WERI-Rb-1 (cell line): ENCODE measurements around the gene TSPAN14.
A peak's percentile ranks its signal among the peaks of the same experiment; 100 is the strongest.

Source experiments
- DNase-seq: peaks from one replicate; pipeline ENCODE4 v3.0.0-alpha.2; 2020
- H3K27ac ChIP-seq: fragments of 250-450 bp; sonication (Bioruptor Pico); 2 replicates; pipeline ENCODE4 v1.5.1; 2020; ENCODE audit warnings: mild to moderate bottlenecking, moderate library complexity
- H3K27me3 ChIP-seq: fragments of 250-450 bp; sonication (Bioruptor Pico); 2 replicates; pipeline ENCODE4 v1.5.1; 2021; ENCODE audit warnings: mild to moderate bottlenecking, low read depth, moderate library complexity; ENCODE audit not compliant: insufficient read depth, severe bottlenecking
- H3K36me3 ChIP-seq: fragments of 250-450 bp; sonication (Bioruptor Pico); 2 replicates; pipeline ENCODE4 v1.5.1; 2020; ENCODE audit warnings: mild to moderate bottlenecking, moderate library complexity
- H3K4me3 ChIP-seq: 2 replicates; pipeline ENCODE4 v1.5.1; 2011; ENCODE audit warnings: low read depth, mild to moderate bottlenecking, control low read depth, low read length
- H3K9me3 ChIP-seq: fragments of 250-450 bp; sonication (Bioruptor Pico); 2 replicates; pipeline ENCODE4 v1.5.1; 2021; ENCODE audit warnings: mild to moderate bottlenecking, moderate library complexity; ENCODE audit not compliant: severe bottlenecking
- CTCF ChIP-seq: IDR thresholded peaks from 2 replicates; pipeline ENCODE4 v1.5.1; 2011; ENCODE audit warnings: low read depth, mild to moderate bottlenecking, control low read depth, inconsistent platforms, low read length

The TSPAN14 gene

GRCh38 chr10:80458263-80458625 lies 4.1 kb downstream of the TSPAN14 start:
- Histone ChIP-seq H3K4me3 (no peak overlapping the region), H3K9me3 (no peaks in the 10 kb centered on the region), H3K27ac (no peak overlapping the region), H3K27me3 (no peaks in the 10 kb centered on the region), H3K36me3 (peaks cover 16% of the 10 kb centered on the region)
- DNase-seq, result no peak
- no peak for TF ChIP-seq CTCF

- DNase-seq, result no peak
- Histone ChIP-seq H3K27me3 (no peaks in the 10 kb centered on the region), H3K9me3 (no peaks in the 10 kb centered on the region), H3K27ac (no peak overlapping the region), H3K4me3 (no peak overlapping the region), H3K36me3 (peaks cover 16% of the 10 kb centered on the region)
- no peak for TF ChIP-seq CTCF
These were observed 4.5 kb downstream of the TSPAN14 start for GRCh38 chr10:80458638-80459037.

GRCh38 chr10:80459047-80459865 lies 5.1 kb downstream of the TSPAN14 start:
- Histone ChIP-seq H3K27ac (no peak overlapping the region), H3K4me3 (no peak overlapping the region), H3K27me3 (no peaks in the 10 kb centered on the region), H3K36me3 (peaks cover 16% of the 10 kb centered on the region), H3K9me3 (no peaks in the 10 kb centered on the region)
- DNase-seq, result peak; percentile 20
- no peak for TF ChIP-seq CTCF

GRCh38 chr10:80460399-80461207 lies 6.5 kb downstream of the TSPAN14 start:
- Histone ChIP-seq H3K9me3 (no peaks in the 10 kb centered on the region), H3K27ac (no peak overlapping the region), H3K4me3 (no peak overlapping the region), H3K27me3 (no peaks in the 10 kb centered on the region), H3K36me3 (peaks cover 13% of the 10 kb centered on the region)
- DNase-seq, result no peak
- 0 out of 2 replicates have a peak, but pooled peaks have one; percentile 3 for TF ChIP-seq CTCF

GRCh38 chr10:80461208-80462183 lies 7.4 kb downstream of the TSPAN14 start:
- Histone ChIP-seq H3K9me3 (no peaks in the 10 kb centered on the region), H3K27me3 (no peaks in the 10 kb centered on the region), H3K4me3 (no peak overlapping the region), H3K36me3 (peaks cover 13% of the 10 kb centered on the region), H3K27ac (no peak overlapping the region)
- DNase-seq, result no peak
- TF ChIP-seq CTCF, result no peak
